AG10803 (cell line): ENCODE results near the gene CERS6.

Source experiments
- DNase-seq: peaks from one replicate; pipeline ENCODE4 v3.0.0; 2010; ENCODE audit warnings: low read depth
- H3K4me3 ChIP-seq: 2 replicates; pipeline ENCODE4 v1.5.1; 2011; ENCODE audit warnings: mild to moderate bottlenecking, low read length, control low read depth
- CTCF ChIP-seq: conservative IDR thresholded peaks from 2 replicates; pipeline ENCODE4 v1.5.1; 2011; ENCODE audit warnings: mild to moderate bottlenecking, low read length, control low read depth, inconsistent platforms

Gene CERS6

GRCh38 chr2:168732100-168732499 lies 276.0 kb downstream of the CERS6 start:
- no peak for DNase-seq
- H3K4me3 ChIP-seq = no peak overlapping the region
- no peak for TF ChIP-seq CTCF

- DNase-seq = no peak
- H3K4me3 ChIP-seq = no peak overlapping the region
- TF ChIP-seq CTCF = no peak
Observed at GRCh38 chr2:168732506-168732905, 276.4 kb downstream of the CERS6 start.

- no peak for DNase-seq
- no peak for TF ChIP-seq CTCF
- no peak overlapping the region for H3K4me3 ChIP-seq
Observed at GRCh38 chr2:168734199-168734760, 278.2 kb downstream of the CERS6 start.

GRCh38 chr2:168736649-168737445 lies 280.8 kb downstream of the CERS6 start:
- DNase-seq = no peak
- no peak overlapping the region for H3K4me3 ChIP-seq
- TF ChIP-seq CTCF = no peak

GRCh38 chr2:168738062-168738461 lies 282.0 kb downstream of the CERS6 start:
- no peak for TF ChIP-seq CTCF
- DNase-seq = peak; percentile 50
- no peak overlapping the region for H3K4me3 ChIP-seq

- no peak for DNase-seq
- no peak for TF ChIP-seq CTCF
- no peak overlapping the region for H3K4me3 ChIP-seq
Observed at GRCh38 chr2:168740360-168740759, 284.3 kb downstream of the CERS6 start.

GRCh38 chr2:168740788-168741187 lies 284.7 kb downstream of the CERS6 start:
- no peak for TF ChIP-seq CTCF
- no peak for DNase-seq
- no peak overlapping the region for H3K4me3 ChIP-seq
